Measurements from ENCODE around the gene TDRD10. TPM values are rescaled to one million over a fixed set of nuclear protein-coding genes. Genes with fewer than 3 reads are reported as not detected.
A peak's percentile ranks its signal among the peaks of the same experiment; 100 is the strongest.

Gene TDRD10
- total RNA-seq, 1 donor from 2014 or later, result 27.8 TPM

- Mint-ChIP-seq H3K36me3 (ENCODE audit: low read depth, unreplicated experiment) (peaks cover 3% of the 10 kb centered on the region), H3K9me3 (ENCODE audit: unreplicated experiment) (no peaks in the 10 kb centered on the region), H3K27me3 (ENCODE audit: unreplicated experiment) (peaks cover 4% of the 10 kb centered on the region), H3K4me1 (ENCODE audit: unreplicated experiment) (peaks cover 5% of the 10 kb centered on the region), H3K27ac (ENCODE audit: unreplicated experiment) (no peak overlapping the region), H3K4me3 (ENCODE audit: unreplicated experiment) (no peak overlapping the region)
- no peak for DNase-seq (ENCODE audit: low spot score)
- TF ChIP-seq CTCF (IDR thresholded peaks at IDR 0.05; ENCODE audit: unreplicated experiment), result no peak
Measured at GRCh38 chr1:154456631-154457030, 45.4 kb upstream of the TDRD10 start.

- Mint-ChIP-seq H3K4me1 (ENCODE audit: unreplicated experiment) (peaks cover 7% of the 10 kb centered on the region), H3K27me3 (ENCODE audit: unreplicated experiment) (no peaks in the 10 kb centered on the region), H3K27ac (ENCODE audit: unreplicated experiment) (no peak overlapping the region), H3K9me3 (ENCODE audit: unreplicated experiment) (no peaks in the 10 kb centered on the region), H3K4me3 (ENCODE audit: unreplicated experiment) (no peak overlapping the region), H3K36me3 (ENCODE audit: low read depth, unreplicated experiment) (no peaks in the 10 kb centered on the region)
- DNase-seq (ENCODE audit: low spot score), result no peak
- TF ChIP-seq CTCF (IDR thresholded peaks at IDR 0.05; ENCODE audit: unreplicated experiment), result no peak
Measured at GRCh38 chr1:154459080-154459479, 42.9 kb upstream of the TDRD10 start.

GRCh38 chr1:154460695-154461260 is 41.2 kb upstream of the TDRD10 start:
- H3K9me3 Mint-ChIP-seq (ENCODE audit: unreplicated experiment), result no peaks in the 10 kb centered on the region
- no peak for TF ChIP-seq CTCF (IDR thresholded peaks at IDR 0.05; ENCODE audit: unreplicated experiment)
- peaks cover 7% of the 10 kb centered on the region for H3K4me1 Mint-ChIP-seq (ENCODE audit: unreplicated experiment)
- H3K27me3 Mint-ChIP-seq (ENCODE audit: unreplicated experiment), result no peaks in the 10 kb centered on the region
- DNase-seq (ENCODE audit: low spot score), result no peak
- no peak overlapping the region for H3K27ac Mint-ChIP-seq (ENCODE audit: unreplicated experiment)
- H3K36me3 Mint-ChIP-seq (ENCODE audit: low read depth, unreplicated experiment), result no peaks in the 10 kb centered on the region
- no peak overlapping the region for H3K4me3 Mint-ChIP-seq (ENCODE audit: unreplicated experiment)

- no peak for DNase-seq (ENCODE audit: low spot score)
- no peaks in the 10 kb centered on the region for H3K36me3 Mint-ChIP-seq (ENCODE audit: low read depth, unreplicated experiment)
- H3K4me1 Mint-ChIP-seq (ENCODE audit: unreplicated experiment), result peaks cover 7% of the 10 kb centered on the region
- no peaks in the 10 kb centered on the region for H3K9me3 Mint-ChIP-seq (ENCODE audit: unreplicated experiment)
- peak overlapping the region; percentile 80 for H3K27ac Mint-ChIP-seq (ENCODE audit: unreplicated experiment)
- H3K27me3 Mint-ChIP-seq (ENCODE audit: unreplicated experiment), result peaks cover 1% of the 10 kb centered on the region
- no peak for TF ChIP-seq CTCF (IDR thresholded peaks at IDR 0.05; ENCODE audit: unreplicated experiment)
- no peak overlapping the region for H3K4me3 Mint-ChIP-seq (ENCODE audit: unreplicated experiment)
Measured at GRCh38 chr1:154463512-154463990, 38.5 kb upstream of the TDRD10 start.

- peaks cover 5% of the 10 kb centered on the region for H3K36me3 Mint-ChIP-seq (ENCODE audit: low read depth, unreplicated experiment)
- H3K4me1 Mint-ChIP-seq (ENCODE audit: unreplicated experiment), result peaks cover 7% of the 10 kb centered on the region
- H3K4me3 Mint-ChIP-seq (ENCODE audit: unreplicated experiment), result no peak overlapping the region
- TF ChIP-seq CTCF (IDR thresholded peaks at IDR 0.05; ENCODE audit: unreplicated experiment), result no peak
- H3K27me3 Mint-ChIP-seq (ENCODE audit: unreplicated experiment), result peaks cover 6% of the 10 kb centered on the region
- no peak overlapping the region for H3K27ac Mint-ChIP-seq (ENCODE audit: unreplicated experiment)
- no peaks in the 10 kb centered on the region for H3K9me3 Mint-ChIP-seq (ENCODE audit: unreplicated experiment)
- DNase-seq (ENCODE audit: low spot score), result no peak
Measured at GRCh38 chr1:154465621-154466195, 36.3 kb upstream of the TDRD10 start.

All from endothelial cell (in vitro differentiated cells).